Kidney epithelial cell (primary cell): ENCODE measurements around the gene KCNB1. TPM values are rescaled to one million over a fixed set of nuclear protein-coding genes. Genes with fewer than 3 reads are reported as not detected.

Source experiments
- DNase-seq: peaks from one replicate; pipeline ENCODE4 v3.0.0-alpha.2; 2010; ENCODE audit warnings: low read depth
- H3K27me3 ChIP-seq: 2 replicates; pipeline ENCODE4 v1.6.0; 2011; ENCODE audit warnings: low read length; ENCODE audit not compliant: control insufficient read depth, insufficient read depth
- H3K36me3 ChIP-seq: 2 replicates; pipeline ENCODE4 v1.5.1; 2011; ENCODE audit warnings: low read length; ENCODE audit not compliant: control insufficient read depth, insufficient read depth
- H3K4me3 ChIP-seq: 2 replicates; pipeline ENCODE4 v1.5.1; 2011; ENCODE audit warnings: low read depth, mild to moderate bottlenecking, control low read depth, low read length
- total RNA-seq: library from RNA; depleted of rRNA; stranded (reverse); fragments of >200 nt; gene quantifications from 2 replicates; pipeline ENCODE4 v1.2.3, GENCODE V29; 2015
- TF ChIP-seq, protein P1 (sequence below): IDR thresholded peaks from 2 replicates; pipeline ENCODE4 v1.5.1; 2011; ENCODE audit warnings: mild to moderate bottlenecking, moderate library complexity, low read length, control low read depth, inconsistent platforms; ENCODE audit not compliant: insufficient read depth, poor library complexity, severe bottlenecking

Gene KCNB1
- total RNA-seq, 1 donor from 2014 or later: not detected

DNA sequence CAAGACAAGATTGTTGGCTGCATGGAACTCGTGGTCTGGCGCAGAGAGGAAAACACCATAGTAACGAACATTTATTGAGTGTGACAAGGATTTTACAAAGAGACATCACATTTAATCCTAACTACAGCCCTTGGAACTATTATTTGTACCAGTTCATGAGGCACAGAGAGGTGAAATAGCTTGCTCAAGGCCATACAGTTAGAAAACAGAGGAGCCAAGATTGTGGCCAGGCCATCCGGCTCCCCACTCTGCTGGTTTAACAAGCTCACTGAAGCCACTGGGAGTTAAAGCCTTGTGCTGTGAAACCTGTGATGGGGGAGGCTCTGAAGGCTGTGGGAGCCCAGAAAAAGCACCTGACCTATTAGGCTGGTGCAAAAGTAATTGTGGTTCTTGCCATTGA lies 129.7 kb downstream of the KCNB1 start:
- no peak overlapping the region for H3K4me3 ChIP-seq
- H3K27me3 ChIP-seq: peaks cover 12% of the 10 kb centered on the region
- H3K36me3 ChIP-seq: no peaks in the 10 kb centered on the region
- no peak for DNase-seq
- TF ChIP-seq, protein P1, sequence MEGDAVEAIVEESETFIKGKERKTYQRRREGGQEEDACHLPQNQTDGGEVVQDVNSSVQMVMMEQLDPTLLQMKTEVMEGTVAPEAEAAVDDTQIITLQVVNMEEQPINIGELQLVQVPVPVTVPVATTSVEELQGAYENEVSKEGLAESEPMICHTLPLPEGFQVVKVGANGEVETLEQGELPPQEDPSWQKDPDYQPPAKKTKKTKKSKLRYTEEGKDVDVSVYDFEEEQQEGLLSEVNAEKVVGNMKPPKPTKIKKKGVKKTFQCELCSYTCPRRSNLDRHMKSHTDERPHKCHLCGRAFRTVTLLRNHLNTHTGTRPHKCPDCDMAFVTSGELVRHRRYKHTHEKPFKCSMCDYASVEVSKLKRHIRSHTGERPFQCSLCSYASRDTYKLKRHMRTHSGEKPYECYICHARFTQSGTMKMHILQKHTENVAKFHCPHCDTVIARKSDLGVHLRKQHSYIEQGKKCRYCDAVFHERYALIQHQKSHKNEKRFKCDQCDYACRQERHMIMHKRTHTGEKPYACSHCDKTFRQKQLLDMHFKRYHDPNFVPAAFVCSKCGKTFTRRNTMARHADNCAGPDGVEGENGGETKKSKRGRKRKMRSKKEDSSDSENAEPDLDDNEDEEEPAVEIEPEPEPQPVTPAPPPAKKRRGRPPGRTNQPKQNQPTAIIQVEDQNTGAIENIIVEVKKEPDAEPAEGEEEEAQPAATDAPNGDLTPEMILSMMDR: no peak

DNA sequence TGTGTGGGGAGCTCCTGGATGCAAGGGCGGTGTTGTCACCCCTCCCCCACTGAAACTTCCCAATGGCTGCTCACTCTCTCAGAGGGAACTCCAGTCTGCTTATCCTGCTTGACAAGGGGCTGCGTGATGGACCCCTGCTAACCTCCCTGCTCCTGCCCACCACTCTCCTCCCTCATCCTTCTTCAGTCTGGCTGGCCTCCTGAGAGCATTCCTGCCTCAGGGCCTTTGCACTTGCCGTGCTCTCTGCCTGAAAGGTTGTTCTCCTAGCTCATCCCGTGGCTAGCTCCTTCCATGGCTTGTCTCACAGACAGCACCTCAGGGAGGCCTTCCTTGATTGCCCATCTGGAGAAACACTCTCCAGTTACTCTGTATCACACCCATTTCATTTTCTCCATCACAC lies 130.7 kb downstream of the KCNB1 start:
- Histone ChIP-seq H3K27me3 (peaks cover 12% of the 10 kb centered on the region), H3K4me3 (no peak overlapping the region), H3K36me3 (no peaks in the 10 kb centered on the region)
- TF ChIP-seq, protein P1: no peak
- no peak for DNase-seq

DNA sequence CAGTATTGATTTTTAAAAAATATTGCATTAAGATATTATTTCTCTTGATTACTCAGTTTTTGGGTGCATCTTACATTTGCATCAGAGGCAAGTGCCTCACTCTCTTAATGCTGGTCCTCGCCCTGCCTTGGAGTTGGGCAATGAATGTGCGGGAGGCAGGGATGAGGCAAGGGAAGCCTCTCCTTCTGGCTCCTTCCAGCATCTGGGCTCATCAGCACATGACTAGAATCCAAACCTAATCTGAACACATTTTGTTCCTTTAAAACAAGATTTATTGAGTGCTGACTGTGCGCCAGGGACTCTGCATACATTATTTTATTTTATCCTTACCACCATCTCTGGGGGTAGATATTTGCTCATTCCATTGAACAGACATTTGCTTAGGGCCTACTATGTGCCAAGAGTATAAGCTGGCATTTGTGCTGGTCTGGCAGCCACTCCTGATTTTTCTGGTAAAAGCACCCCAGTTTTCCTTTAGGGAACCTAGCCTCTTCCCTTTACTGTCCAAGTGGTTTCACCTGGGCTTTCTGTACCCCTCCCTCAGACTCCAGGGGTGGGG lies 132.7 kb downstream of the KCNB1 start:
- H3K36me3 ChIP-seq: no peaks in the 10 kb centered on the region
- H3K27me3 ChIP-seq: peaks cover 12% of the 10 kb centered on the region
- no peak for DNase-seq
- H3K4me3 ChIP-seq: no peak overlapping the region
- TF ChIP-seq, protein P1: no peak

DNA sequence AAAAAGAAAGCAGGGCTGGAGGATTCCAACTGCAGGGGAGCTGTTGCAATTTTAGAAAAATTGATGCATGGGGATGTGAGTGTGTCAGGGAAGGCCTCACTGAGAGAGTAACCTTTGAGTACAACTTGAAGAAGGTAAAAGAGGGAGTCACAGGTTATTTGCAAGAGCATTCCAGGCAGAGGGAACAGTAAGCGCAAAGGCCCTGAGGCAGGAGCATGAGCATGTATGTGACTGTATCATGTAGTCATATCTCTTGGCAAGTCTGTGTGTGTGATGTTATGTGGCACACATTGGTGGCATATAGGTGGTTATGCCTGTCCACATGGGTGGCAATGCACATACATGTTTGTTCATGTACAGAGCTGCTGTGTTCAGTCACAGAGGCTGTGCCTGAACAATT lies 133.4 kb downstream of the KCNB1 start:
- Histone ChIP-seq H3K4me3 (no peak overlapping the region), H3K27me3 (peaks cover 12% of the 10 kb centered on the region), H3K36me3 (no peaks in the 10 kb centered on the region)
- TF ChIP-seq, protein P1: no peak
- DNase-seq: no peak

DNA sequence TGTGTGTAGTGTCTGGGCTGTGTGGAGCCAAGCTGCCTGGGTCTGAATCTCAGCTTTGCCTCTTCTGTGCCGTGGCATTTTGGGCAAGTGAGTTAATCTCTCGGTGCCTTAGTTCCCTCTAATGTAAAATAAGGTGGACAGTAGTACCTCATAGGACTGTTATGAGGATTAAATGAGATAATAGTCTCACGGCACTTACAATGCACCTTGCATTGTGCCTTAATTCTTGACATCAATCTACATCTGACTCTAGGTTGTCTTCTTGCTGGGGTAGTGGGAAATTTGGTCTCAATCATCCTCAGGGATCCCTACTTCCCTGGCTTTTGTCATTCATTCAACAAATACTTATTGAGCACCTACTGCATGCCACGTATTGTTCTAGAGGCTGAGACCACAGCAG lies 133.9 kb downstream of the KCNB1 start:
- no peak overlapping the region for H3K4me3 ChIP-seq
- peaks cover 11% of the 10 kb centered on the region for H3K27me3 ChIP-seq
- H3K36me3 ChIP-seq: no peaks in the 10 kb centered on the region
- TF ChIP-seq, protein P1: no peak
- DNase-seq: no peak

DNA sequence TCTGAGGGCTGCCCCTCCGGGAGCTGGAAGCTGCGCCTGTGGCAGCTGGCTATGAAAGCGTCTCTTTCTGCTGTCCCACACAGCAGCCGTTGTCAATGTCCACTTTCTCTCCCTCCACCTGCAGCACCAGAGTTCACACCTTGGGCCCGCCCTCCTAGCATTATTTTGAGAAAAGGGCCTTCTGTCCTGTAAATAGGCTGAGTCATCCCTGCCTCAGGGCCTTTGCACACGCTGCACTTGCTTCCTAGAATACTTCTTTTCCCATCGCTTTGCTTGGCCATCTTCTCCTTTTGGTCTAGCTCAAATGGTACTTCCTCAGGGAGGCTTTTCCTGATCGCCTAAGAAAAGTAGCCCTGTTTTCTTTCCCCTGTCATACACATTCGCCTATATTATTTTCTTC lies 135.3 kb downstream of the KCNB1 start:
- no peak overlapping the region for H3K4me3 ChIP-seq
- no peaks in the 10 kb centered on the region for H3K36me3 ChIP-seq
- no peak for DNase-seq

More for the DNA sequence above, 135.3 kb downstream of the KCNB1 start:
- TF ChIP-seq, protein P1: no peak
- peaks cover 8% of the 10 kb centered on the region for H3K27me3 ChIP-seq
